ENCODE results near the gene DGKA. TPM values are rescaled to one million over a fixed set of nuclear protein-coding genes. Genes with fewer than 3 reads are reported as not detected.

The DGKA gene
- total RNA-seq, result 10 to 100 TPM; 15.5 to 34.9 (median 22.8) TPM
- 10 to 100 TPM; 40.2 to 53.9 TPM for polyA plus RNA-seq

DNA sequence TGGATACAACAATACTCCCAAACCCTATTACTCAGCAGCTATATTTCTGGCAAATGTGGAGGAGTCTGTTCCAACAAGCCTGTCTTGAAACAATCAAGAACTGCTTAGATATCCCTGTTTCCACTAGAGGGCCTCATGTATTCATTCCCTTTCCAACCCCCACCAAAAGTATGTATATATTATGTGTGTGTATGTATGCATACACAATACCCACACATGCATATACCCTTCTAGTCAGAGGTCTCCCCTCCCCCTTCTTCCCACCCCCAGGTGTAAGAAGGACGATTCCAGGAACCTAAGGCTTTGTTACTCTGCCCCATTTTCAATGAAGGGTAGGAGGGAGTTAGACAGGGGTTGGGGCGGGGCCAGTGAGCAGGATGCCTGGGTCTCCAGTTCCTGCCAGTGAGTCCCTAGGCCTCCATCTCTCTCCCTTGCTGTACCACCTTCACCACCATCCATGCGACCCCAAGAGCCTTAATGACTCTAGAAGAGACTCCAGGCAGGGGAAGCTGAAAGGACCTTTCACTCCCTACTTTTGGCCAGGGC lies at the start of gene DGKA:
Gene DGKA (plus strand): TSS at position 392 of the 546 bp plus-strand sequence. CDS start 5,342 bp downstream, outside the sequence.
- DNase-seq (peak in 1 of 6 donors; percentile 44), ATAC-seq (peak in 3 of 4 donors; percentile 23 to 31 (median 29)), FAIRE-seq (no peak)
- TF ChIP-seq, protein P1, sequence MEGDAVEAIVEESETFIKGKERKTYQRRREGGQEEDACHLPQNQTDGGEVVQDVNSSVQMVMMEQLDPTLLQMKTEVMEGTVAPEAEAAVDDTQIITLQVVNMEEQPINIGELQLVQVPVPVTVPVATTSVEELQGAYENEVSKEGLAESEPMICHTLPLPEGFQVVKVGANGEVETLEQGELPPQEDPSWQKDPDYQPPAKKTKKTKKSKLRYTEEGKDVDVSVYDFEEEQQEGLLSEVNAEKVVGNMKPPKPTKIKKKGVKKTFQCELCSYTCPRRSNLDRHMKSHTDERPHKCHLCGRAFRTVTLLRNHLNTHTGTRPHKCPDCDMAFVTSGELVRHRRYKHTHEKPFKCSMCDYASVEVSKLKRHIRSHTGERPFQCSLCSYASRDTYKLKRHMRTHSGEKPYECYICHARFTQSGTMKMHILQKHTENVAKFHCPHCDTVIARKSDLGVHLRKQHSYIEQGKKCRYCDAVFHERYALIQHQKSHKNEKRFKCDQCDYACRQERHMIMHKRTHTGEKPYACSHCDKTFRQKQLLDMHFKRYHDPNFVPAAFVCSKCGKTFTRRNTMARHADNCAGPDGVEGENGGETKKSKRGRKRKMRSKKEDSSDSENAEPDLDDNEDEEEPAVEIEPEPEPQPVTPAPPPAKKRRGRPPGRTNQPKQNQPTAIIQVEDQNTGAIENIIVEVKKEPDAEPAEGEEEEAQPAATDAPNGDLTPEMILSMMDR (IDR thresholded peaks at IDR 0.05), result peak in 3 of 4 donors; percentile 27 to 35 (median 29)
- Histone ChIP-seq H3K27me3 (no peaks in the 10 kb centered on the region), H3K9me3 (no peaks in the 10 kb centered on the region), H3K27ac (peak within 1 kb of the TSS; percentile 13 to 73 (median 58)), H3K36me3 (no peaks in the 10 kb centered on the region), H3K4me1 (peaks cover 15 to 31% (median 23%) of the 10 kb centered on the region in 3 donors), H3K4me3 (peak within 1 kb of the TSS; percentile 57 to 78 (median 74))
- WGBS, 2 donors, result 41 to 43% methylated on average over 3 of the region's 3 CpGs
- intact Hi-C loops (cut with DNase I), result loop anchor here in 1 of 3 donors (10.0 kb wide), 1 partner anchor 186 kb away; the partner anchor contains the start of gene GDF11

DNA sequence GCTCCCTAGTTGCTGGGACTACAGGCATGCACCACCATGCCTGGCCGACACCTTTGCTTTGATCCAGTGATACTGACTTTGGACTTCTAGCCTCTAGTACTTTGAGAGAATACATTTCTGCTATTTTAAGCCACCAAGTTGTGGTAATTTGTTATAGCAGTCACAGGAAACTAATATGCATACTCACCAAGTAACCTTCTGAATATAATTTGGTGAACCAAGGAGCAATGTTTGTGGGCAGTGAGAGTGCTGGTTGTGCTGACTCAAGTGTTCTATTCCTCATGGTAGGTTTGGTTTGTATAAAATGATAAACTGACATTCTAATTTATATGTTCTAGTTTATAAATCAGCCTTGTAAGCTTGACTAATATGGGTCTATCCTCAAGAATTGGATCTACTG lies 45.8 kb upstream of the DGKA start:
- ATAC-seq, result no peak
- intact Hi-C loops (cut with DNase I), result no loop called here
- H3K4me3 ChIP-seq, result no peak overlapping the region
- no peak overlapping the region for H3K27ac ChIP-seq
- H3K27me3 ChIP-seq, result no peaks in the 10 kb centered on the region
- TF ChIP-seq, protein P1 (IDR thresholded peaks at IDR 0.05), result no peak
- H3K36me3 ChIP-seq, result no peaks in the 10 kb centered on the region
- DNase-seq, result no peak
- FAIRE-seq, result no peak
- H3K9me3 ChIP-seq, result no peaks in the 10 kb centered on the region
- 80 to 92% methylated on average over 1 of the region's 1 CpG for WGBS, 2 donors
- H3K4me1 ChIP-seq, result no peaks in the 10 kb centered on the region

DNA sequence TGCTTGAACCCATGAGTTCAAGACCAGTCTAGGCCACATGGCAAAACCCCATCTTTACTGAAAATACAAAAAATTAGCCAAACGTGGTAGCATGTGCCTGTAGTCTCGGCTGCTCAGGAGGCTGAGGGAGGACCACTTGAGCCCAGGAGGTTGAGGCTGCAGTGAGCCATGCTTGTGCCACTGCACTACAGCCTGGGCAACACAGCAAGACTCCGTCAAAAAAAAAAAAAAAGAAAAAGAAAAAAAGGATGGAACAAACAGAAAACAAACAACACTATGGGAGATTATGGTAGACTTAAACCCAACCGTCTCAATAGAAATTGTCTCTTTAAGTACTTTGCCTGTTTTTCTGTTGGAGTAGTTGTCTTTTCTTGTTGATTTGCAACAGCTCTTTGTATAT lies 39.7 kb upstream of the DGKA start:
- Histone ChIP-seq H3K4me3 (no peak overlapping the region), H3K36me3 (no peaks in the 10 kb centered on the region), H3K9me3 (no peaks in the 10 kb centered on the region), H3K27ac (no peak overlapping the region), H3K4me1 (no peaks in the 10 kb centered on the region), H3K27me3 (no peaks in the 10 kb centered on the region)
- TF ChIP-seq, protein P1 (IDR thresholded peaks at IDR 0.05), result no peak
- DNase-seq, result no peak
- no peak for ATAC-seq
- intact Hi-C loops (cut with DNase I), result no loop called here
- 83 to 91% methylated on average over 4 of the region's 4 CpGs for WGBS, 2 donors
- FAIRE-seq, result no peak

DNA sequence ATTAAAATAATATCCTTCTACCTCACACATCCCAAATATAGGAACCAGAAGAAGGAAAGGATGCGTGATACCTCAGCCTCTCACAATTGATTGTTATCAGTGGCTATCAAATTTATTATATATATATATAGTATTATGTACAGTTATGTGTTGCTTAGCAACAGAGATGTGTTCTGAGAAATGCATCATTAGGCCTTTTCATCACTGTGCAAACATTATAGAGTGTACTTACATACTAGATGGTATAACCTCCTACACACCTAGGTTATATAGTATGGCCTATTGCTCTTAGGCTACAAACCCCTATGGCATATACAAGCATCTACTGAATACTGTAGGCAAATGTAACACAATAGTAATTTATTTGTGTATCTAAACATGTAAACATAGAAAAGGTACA lies 37.2 kb upstream of the DGKA start:
- Histone ChIP-seq H3K27me3 (no peaks in the 10 kb centered on the region), H3K9me3 (no peaks in the 10 kb centered on the region), H3K4me1 (no peaks in the 10 kb centered on the region), H3K36me3 (no peaks in the 10 kb centered on the region), H3K27ac (no peak overlapping the region), H3K4me3 (no peak overlapping the region)
- intact Hi-C loops (cut with DNase I), result no loop called here
- no peak for FAIRE-seq
- no peak for ATAC-seq
- TF ChIP-seq, protein P1 (IDR thresholded peaks at IDR 0.05), result no peak
- DNase-seq, result no peak
- 94% methylated on average over 1 of the region's 1 CpG for WGBS, 2 donors

DNA sequence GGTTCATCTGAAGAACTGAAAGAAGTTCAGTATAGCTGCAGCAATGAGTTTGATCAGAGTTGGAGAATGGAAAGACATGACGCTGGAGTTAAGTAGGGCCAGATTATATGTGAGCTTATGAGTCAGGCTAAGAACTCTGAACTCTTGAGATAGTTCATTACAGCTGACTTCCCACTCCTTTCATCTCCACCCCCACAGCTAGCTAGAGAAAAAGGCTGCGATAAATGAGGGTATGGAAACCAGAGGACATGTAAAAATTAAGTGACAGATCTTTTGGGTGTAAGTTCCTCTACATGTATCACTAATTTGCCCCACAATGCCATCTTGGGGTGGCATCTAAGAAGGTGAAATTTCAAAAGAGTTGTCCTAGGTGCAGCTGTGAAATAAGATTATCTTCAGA lies 31.9 kb upstream of the DGKA start:
- 50 to 75% methylated on average over 2 of the region's 2 CpGs for WGBS, 2 donors
- H3K4me3 ChIP-seq, result no peak overlapping the region
- no peaks in the 10 kb centered on the region for H3K9me3 ChIP-seq
- peak in 2 of 4 donors; percentile 18 to 34 for ATAC-seq
- H3K4me1 ChIP-seq, result no peaks in the 10 kb centered on the region
- intact Hi-C loops (cut with DNase I), result no loop called here
- H3K27me3 ChIP-seq, result no peaks in the 10 kb centered on the region
- peaks cover 0 to 9% (median 0%) of the 10 kb centered on the region in 3 donors for H3K36me3 ChIP-seq
- DNase-seq, result no peak
- FAIRE-seq, result no peak
- TF ChIP-seq, protein P1 (IDR thresholded peaks at IDR 0.05), result no peak
- H3K27ac ChIP-seq, result no peak overlapping the region

Measured in pancreas (tissue), 10 donors.